ENCODE results near the gene ELMO1.

The ELMO1 gene

GRCh38 chr7:37420946-37421695 lies 27.5 kb downstream of the ELMO1 start:
- DNase-seq = no peak
- Histone ChIP-seq H3K27ac (no peak overlapping the region), H3K36me3 (no peaks in the 10 kb centered on the region), H3K9me3 (ENCODE audit: severe bottlenecking) (no peaks in the 10 kb centered on the region), H3K27me3 (ENCODE audit: insufficient read depth, low read depth, severe bottlenecking) (no peaks in the 10 kb centered on the region), H3K4me3 (ENCODE audit: low read depth, low read length) (no peak overlapping the region)
- TF ChIP-seq CTCF (IDR thresholded peaks at IDR 0.05; ENCODE audit: low read depth, low read length) = no peak

- DNase-seq = no peak
- no peaks in the 10 kb centered on the region for H3K9me3 ChIP-seq (ENCODE audit: severe bottlenecking)
- TF ChIP-seq CTCF (IDR thresholded peaks at IDR 0.05; ENCODE audit: low read depth, low read length) = no peak
- H3K36me3 ChIP-seq = no peaks in the 10 kb centered on the region
- no peak overlapping the region for H3K4me3 ChIP-seq (ENCODE audit: low read depth, low read length)
- no peak overlapping the region for H3K27ac ChIP-seq
- H3K27me3 ChIP-seq (ENCODE audit: insufficient read depth, low read depth, severe bottlenecking) = no peaks in the 10 kb centered on the region
These were observed 29.2 kb downstream of the ELMO1 start for GRCh38 chr7:37419496-37419895.

GRCh38 chr7:37418381-37418780 lies 30.3 kb downstream of the ELMO1 start:
- TF ChIP-seq CTCF (IDR thresholded peaks at IDR 0.05; ENCODE audit: low read depth, low read length) = no peak
- Histone ChIP-seq H3K4me3 (ENCODE audit: low read depth, low read length) (no peak overlapping the region), H3K27me3 (ENCODE audit: insufficient read depth, low read depth, severe bottlenecking) (no peaks in the 10 kb centered on the region), H3K9me3 (ENCODE audit: severe bottlenecking) (no peaks in the 10 kb centered on the region), H3K36me3 (no peaks in the 10 kb centered on the region), H3K27ac (no peak overlapping the region)
- DNase-seq = no peak

- H3K4me3 ChIP-seq (ENCODE audit: low read depth, low read length) = no peak overlapping the region
- DNase-seq = no peak
- H3K36me3 ChIP-seq = no peaks in the 10 kb centered on the region
- no peaks in the 10 kb centered on the region for H3K27me3 ChIP-seq (ENCODE audit: insufficient read depth, low read depth, severe bottlenecking)
- no peak for TF ChIP-seq CTCF (IDR thresholded peaks at IDR 0.05; ENCODE audit: low read depth, low read length)
- no peaks in the 10 kb centered on the region for H3K9me3 ChIP-seq (ENCODE audit: severe bottlenecking)
- no peak overlapping the region for H3K27ac ChIP-seq
These were observed 31.6 kb downstream of the ELMO1 start for GRCh38 chr7:37417107-37417474.

GRCh38 chr7:37416378-37417106 lies 32.1 kb downstream of the ELMO1 start:
- TF ChIP-seq CTCF (IDR thresholded peaks at IDR 0.05; ENCODE audit: low read depth, low read length) = no peak
- no peak overlapping the region for H3K4me3 ChIP-seq (ENCODE audit: low read depth, low read length)
- no peaks in the 10 kb centered on the region for H3K36me3 ChIP-seq
- no peak overlapping the region for H3K27ac ChIP-seq
- H3K27me3 ChIP-seq (ENCODE audit: insufficient read depth, low read depth, severe bottlenecking) = no peaks in the 10 kb centered on the region
- H3K9me3 ChIP-seq (ENCODE audit: severe bottlenecking) = no peaks in the 10 kb centered on the region
- DNase-seq = no peak

Data from WERI-Rb-1 (cell line).